DND-41 (cell line): ENCODE data around the gene SRGAP3.

ENCODE experiments used
- ATAC-seq: fragments of 200-7000 bp; cut with Tn5 transposase; 3 replicates; pipeline ENCODE4 v1.9.1; 2021; ENCODE audit warnings: low read depth; ENCODE audit not compliant: insufficient read depth
- DNase-seq: peaks from one replicate; pipeline ENCODE4 v3.0.0-alpha.2; 2020
- H2AFZ ChIP-seq: 2 replicates; pipeline ENCODE4 v1.6.0; 2012; ENCODE audit warnings: low read depth, low read length
- H3K27ac ChIP-seq: 2 replicates; pipeline ENCODE4 v1.5.1; 2012; ENCODE audit warnings: low read length, inconsistent platforms
- H3K27me3 ChIP-seq: fragments of 200-600 bp; sonication (generic); 2 replicates; pipeline ENCODE4 v1.6.0; 2012; ENCODE audit warnings: low read length, mild to moderate bottlenecking, inconsistent platforms; ENCODE audit not compliant: insufficient read depth, poor library complexity
- H3K36me3 ChIP-seq: 2 replicates; pipeline ENCODE4 v1.5.1; 2012; ENCODE audit warnings: low read length, inconsistent platforms; ENCODE audit not compliant: insufficient read depth
- H3K4me1 ChIP-seq: 2 replicates; pipeline ENCODE4 v1.5.1; 2012; ENCODE audit warnings: mild to moderate bottlenecking, low read length; ENCODE audit not compliant: insufficient read depth
- H3K4me2 ChIP-seq: 2 replicates; pipeline ENCODE4 v1.6.0; 2012; ENCODE audit warnings: mild to moderate bottlenecking, moderate library complexity, low read length, inconsistent platforms; ENCODE audit not compliant: insufficient read depth
- H3K4me3 ChIP-seq, 2 experiments: fragments of 200-600 bp in 1 of 2; shearing (Covaris generic) in 1 of 2; 2 replicates each; pipeline ENCODE4 v1.5.1; 2012 to 2016; ENCODE audit warnings: inconsistent platforms in 2 of 2, low read length in 2 of 2, mild to moderate bottlenecking in 2 of 2, low read depth in 1 of 2, moderate library complexity in 1 of 2
- H3K79me2 ChIP-seq: 2 replicates; pipeline ENCODE4 v1.6.0; 2012; ENCODE audit warnings: low read length, inconsistent platforms; ENCODE audit not compliant: insufficient read depth
- H3K9ac ChIP-seq: 2 replicates; pipeline ENCODE4 v1.6.0; 2012; ENCODE audit warnings: low read depth, mild to moderate bottlenecking, inconsistent platforms, low read length, moderate library complexity
- H3K9me3 ChIP-seq: 2 replicates; pipeline ENCODE4 v1.5.1; 2012; ENCODE audit warnings: low read length, moderate library complexity, mild to moderate bottlenecking, inconsistent platforms; ENCODE audit not compliant: insufficient read depth, severe bottlenecking
- H4K20me1 ChIP-seq: 2 replicates; pipeline ENCODE4 v1.6.0; 2012; ENCODE audit warnings: low read length; ENCODE audit not compliant: insufficient read depth
- CTCF ChIP-seq: IDR thresholded peaks from 2 replicates; pipeline ENCODE4 v1.5.1; 2012; ENCODE audit warnings: borderline replicate concordance, low read length, moderate library complexity, mild to moderate bottlenecking; ENCODE audit not compliant: poor library complexity, severe bottlenecking; ENCODE audit errors: extremely low read depth
- EZH2 ChIP-seq: IDR thresholded peaks from 3 replicates; pipeline ENCODE4 v1.6.1; 2012; ENCODE audit warnings: borderline replicate concordance, low read depth, mild to moderate bottlenecking, moderate library complexity, low read length, inconsistent platforms; ENCODE audit not compliant: severe bottlenecking

SRGAP3 gene

GRCh38 chr3:8984526-8984925 is 264.9 kb downstream of the SRGAP3 start:
- Histone ChIP-seq H3K27me3 (peaks cover 8% of the 10 kb centered on the region), H3K4me3 (no peak overlapping the region), H3K4me1 (no peaks in the 10 kb centered on the region), H3K79me2 (no peaks in the 10 kb centered on the region), H3K4me2 (no peak overlapping the region), H2AFZ (no peak overlapping the region), H3K9ac (no peak overlapping the region), H3K36me3 (no peaks in the 10 kb centered on the region), H4K20me1 (no peaks in the 10 kb centered on the region), H3K9me3 (no peaks in the 10 kb centered on the region), H3K27ac (no peak overlapping the region)
- TF ChIP-seq CTCF (no peak), EZH2 (no peak)
- DNase-seq = no peak
- no peak for ATAC-seq

- no peaks in the 10 kb centered on the region for H3K4me1 ChIP-seq
- peaks cover 8% of the 10 kb centered on the region for H3K27me3 ChIP-seq
- no peak overlapping the region for H3K4me3 ChIP-seq
- H3K4me2 ChIP-seq = no peak overlapping the region
- ATAC-seq (no peak), DNase-seq (no peak)
- H3K9ac ChIP-seq = no peak overlapping the region
- H3K27ac ChIP-seq = no peak overlapping the region
- H2AFZ ChIP-seq = no peak overlapping the region
- no peak for TF ChIP-seq EZH2
- TF ChIP-seq CTCF = no peak
- H3K36me3 ChIP-seq = no peaks in the 10 kb centered on the region
- no peaks in the 10 kb centered on the region for H3K79me2 ChIP-seq
- H4K20me1 ChIP-seq = no peaks in the 10 kb centered on the region
- H3K9me3 ChIP-seq = no peaks in the 10 kb centered on the region
These were observed 265.4 kb downstream of the SRGAP3 start for GRCh38 chr3:8984081-8984480.

- Histone ChIP-seq H3K79me2 (no peaks in the 10 kb centered on the region), H3K36me3 (no peaks in the 10 kb centered on the region), H3K4me2 (no peak overlapping the region), H3K27ac (no peak overlapping the region), H3K27me3 (peaks cover 12% of the 10 kb centered on the region), H3K9ac (no peak overlapping the region), H2AFZ (no peak overlapping the region), H3K9me3 (no peaks in the 10 kb centered on the region), H3K4me1 (no peaks in the 10 kb centered on the region), H3K4me3 (no peak overlapping the region), H4K20me1 (no peaks in the 10 kb centered on the region)
- ATAC-seq = no peak
- no peak for DNase-seq
- TF ChIP-seq CTCF = no peak
- no peak for TF ChIP-seq EZH2
These were observed 265.9 kb downstream of the SRGAP3 start for GRCh38 chr3:8983591-8983990.

GRCh38 chr3:8983026-8983425 is 266.4 kb downstream of the SRGAP3 start:
- Histone ChIP-seq H3K27me3 (peaks cover 12% of the 10 kb centered on the region), H3K9ac (no peak overlapping the region), H3K4me3 (no peak overlapping the region), H3K9me3 (no peaks in the 10 kb centered on the region), H3K4me1 (no peaks in the 10 kb centered on the region), H3K27ac (no peak overlapping the region), H3K36me3 (no peaks in the 10 kb centered on the region), H3K4me2 (no peak overlapping the region), H2AFZ (no peak overlapping the region), H4K20me1 (no peaks in the 10 kb centered on the region), H3K79me2 (no peaks in the 10 kb centered on the region)
- ATAC-seq (no peak), DNase-seq (no peak)
- no peak for TF ChIP-seq EZH2
- TF ChIP-seq CTCF = no peak
